GM19468 (cell line): ENCODE results near the gene FOXG1.

Experiments used
- ATAC-seq: cut with Tn5 transposase; IDR thresholded peaks from one replicate; pipeline ENCODE4 v1.9.1; 2021; ENCODE audit warnings: mild to moderate bottlenecking, moderate library complexity, moderate number of reproducible peaks; ENCODE audit not compliant: unreplicated experiment; ENCODE audit errors: extremely low read depth

FOXG1 gene

GRCh38 chr14:28774764-28775735 lies 8.5 kb downstream of the FOXG1 start:
- no peak for ATAC-seq

- ATAC-seq: no peak
Measured at GRCh38 chr14:28776482-28777266, 10.1 kb downstream of the FOXG1 start.

GRCh38 chr14:28777471-28778137 lies 11.0 kb downstream of the FOXG1 start:
- no peak for ATAC-seq

GRCh38 chr14:28778138-28779117 lies 11.8 kb downstream of the FOXG1 start:
- ATAC-seq: no peak

DNA sequence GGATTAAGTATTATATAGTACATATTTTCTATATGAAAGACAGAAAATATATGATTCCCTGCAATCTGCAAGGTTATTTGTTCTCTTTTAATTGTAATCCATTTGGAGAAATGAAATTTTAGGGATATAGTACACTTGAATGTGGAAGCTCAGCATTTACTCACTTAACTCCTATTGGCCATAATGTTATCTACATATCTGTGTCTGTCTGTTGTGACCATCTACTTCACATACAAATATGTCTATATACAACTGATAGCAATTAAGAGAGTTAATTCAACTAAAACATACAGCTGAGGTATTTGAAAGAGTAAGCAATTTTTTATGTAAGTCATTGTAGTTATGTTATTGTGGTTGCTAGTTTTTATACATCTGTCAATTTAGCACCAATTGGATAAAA lies 12.9 kb downstream of the FOXG1 start:
- ATAC-seq: no peak

DNA sequence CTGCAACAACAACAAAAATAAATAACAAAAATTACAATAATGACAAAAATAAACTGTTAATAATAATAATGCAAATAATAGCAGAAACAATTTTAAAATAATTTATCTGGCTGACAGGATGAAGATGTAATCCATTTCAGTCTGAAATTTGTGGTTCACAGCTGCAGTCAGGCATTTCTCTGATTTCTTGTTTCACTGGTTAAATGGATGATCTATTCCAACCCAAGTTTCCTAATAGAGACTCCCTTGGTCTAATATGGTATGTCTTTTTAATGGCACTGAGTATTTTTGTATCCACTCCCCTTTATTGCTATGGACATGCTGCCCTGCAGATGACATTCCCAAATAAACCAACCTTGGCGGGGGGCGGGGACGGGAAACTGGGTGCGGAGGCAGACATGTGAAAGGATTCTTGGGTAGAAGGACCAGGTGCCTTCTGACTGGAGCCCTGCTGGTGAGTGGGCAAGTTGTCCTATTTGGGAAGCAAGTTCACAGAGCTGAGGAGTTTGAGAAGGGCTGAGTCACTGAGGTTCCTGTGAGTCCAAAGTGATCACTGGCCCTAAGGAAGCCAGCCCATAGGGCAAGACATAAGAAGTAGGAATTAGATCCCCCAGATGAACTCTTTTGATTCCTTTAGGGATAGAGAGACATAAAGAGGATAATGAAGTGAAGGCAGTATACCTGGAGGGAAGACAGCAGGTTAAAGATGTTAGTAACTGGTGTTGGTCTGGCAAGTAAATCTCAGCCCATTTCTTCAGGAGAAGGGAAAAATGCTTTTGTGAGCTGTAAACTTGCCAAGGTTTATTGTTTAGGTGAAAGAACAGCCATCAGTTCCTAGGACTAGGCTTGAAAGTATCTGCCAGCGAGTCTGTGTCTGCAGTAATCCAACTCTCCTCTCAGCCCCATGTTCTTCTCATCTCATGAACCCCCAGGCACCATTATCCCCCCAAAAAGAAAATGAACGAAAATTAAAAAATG lies 14.5 kb downstream of the FOXG1 start:
- ATAC-seq: no peak

GRCh38 chr14:28782301-28782700 lies 15.7 kb downstream of the FOXG1 start:
- no peak for ATAC-seq

DNA sequence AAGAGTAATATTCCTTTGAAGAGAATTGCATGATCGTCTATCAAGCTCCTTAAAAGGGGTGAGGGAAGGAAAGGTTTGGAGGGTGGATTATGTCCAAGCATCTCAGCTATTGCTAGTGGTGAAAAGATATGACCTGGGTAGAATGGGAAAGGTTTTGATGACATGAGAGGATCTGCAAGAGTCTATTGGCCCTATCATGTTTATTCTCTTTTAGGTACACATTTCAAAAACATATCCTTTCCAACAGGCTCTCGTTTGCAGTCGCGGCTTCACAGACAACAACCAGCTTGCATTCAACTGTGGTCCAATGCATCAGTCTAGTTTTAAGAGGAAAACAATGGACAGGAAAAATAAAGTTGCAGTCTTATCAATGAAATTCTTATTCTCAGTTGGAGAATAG lies 17.1 kb downstream of the FOXG1 start:
- ATAC-seq: no peak

GRCh38 chr14:28784096-28785048 lies 17.8 kb downstream of the FOXG1 start:
- ATAC-seq: no peak

- ATAC-seq: no peak
Measured at GRCh38 chr14:28785096-28785952, 18.7 kb downstream of the FOXG1 start.

DNA sequence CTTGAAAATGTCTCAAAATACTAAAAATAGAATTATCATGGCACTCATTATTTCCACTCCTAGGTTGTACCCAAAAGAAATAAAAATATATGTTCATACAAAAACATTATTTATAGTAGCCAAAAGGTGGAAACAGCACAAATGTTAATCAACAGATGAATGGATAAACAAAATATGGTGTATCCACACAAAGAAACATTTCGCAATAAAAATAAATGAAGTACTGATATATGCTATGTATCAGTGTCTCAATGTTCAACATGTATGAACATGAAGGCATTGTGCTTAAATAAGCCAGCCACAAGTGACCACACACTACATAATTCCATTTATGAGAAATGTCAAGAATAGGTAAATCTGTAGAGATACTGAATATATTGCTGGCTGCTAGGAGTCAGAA lies 40.9 kb downstream of the FOXG1 start:
- no peak for ATAC-seq

DNA sequence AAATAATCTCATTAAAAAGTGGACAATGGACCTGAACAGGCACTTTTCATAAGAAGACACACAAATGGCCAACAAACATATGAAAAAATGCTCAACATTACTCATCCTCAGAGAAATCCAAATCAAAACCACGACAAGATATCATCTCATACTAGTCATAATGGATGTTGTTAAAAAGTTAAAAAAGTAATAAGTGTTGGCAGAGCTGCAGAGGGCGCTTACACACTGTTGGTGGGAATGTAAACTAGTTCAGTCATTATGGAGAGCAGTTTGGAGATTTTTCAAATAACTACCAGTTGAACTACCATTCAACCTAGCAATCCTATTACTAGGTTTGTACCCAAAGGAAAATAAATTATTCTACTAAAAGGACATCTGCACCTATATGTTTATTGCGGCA lies 47.2 kb downstream of the FOXG1 start:
- ATAC-seq: no peak
